ENCODE data around the gene MYOC.
"Not testable (repeated sequence)": the region's sequence is repeated elsewhere in the genome, so short reads cannot be mapped to it uniquely, and the experiment has no call there.

MYOC gene

DNA sequence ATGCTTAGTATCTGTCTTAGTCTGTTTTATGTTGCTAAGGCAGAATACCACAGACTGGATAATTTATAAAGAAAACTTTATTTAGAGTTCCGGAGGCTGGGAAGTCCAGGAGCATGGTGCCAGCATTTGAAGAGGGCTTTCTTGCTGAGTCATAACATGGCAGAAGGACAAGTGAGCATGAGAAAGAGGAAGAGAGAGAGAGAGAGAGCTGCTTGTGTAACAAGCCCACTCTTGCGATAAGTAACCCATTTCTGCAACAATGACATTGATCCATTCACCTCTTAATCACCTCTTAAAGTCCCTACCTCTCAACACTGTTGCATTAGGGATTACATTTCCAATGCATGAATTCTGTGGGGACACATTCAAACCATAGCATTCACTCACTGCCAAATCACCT lies 42.1 kb downstream of the MYOC start:
- TF ChIP-seq POLR2A (IDR thresholded peaks at IDR 0.05; ENCODE audit: low read length) = no peak
- TF ChIP-seq GATA1 (IDR thresholded peaks at IDR 0.05; ENCODE audit: low read depth, low read length) = no peak
- DNase-seq = no peak

DNA sequence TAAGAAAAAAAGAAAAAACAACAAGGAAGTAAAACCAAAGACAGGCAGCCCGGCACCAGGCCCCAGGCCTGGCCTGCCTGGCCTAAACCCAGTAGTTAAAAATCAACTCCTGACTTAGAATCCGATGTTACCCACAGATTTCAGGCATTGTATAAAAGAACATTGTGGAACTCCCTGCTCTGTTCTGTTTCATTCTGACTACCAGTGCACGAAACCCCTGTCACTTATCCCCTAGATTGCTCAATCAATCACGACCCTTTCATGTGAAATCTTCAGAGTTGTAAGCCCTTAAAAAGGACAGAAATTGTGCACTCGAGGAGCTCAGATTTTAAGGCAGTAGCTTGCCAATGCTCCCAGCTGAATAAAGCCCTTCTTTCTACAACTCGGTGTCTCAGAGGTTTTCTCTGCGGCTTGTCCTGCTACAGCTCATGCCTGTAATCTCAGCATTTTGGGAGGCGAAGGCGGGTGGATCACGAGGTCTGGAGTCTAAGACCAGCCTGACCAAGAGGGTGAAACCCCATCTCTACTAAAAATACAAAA lies 46.0 kb downstream of the MYOC start:
- DNase-seq = no peak
- TF ChIP-seq GATA1 (IDR thresholded peaks at IDR 0.05; ENCODE audit: low read depth, low read length) = no peak
- no peak for TF ChIP-seq POLR2A (IDR thresholded peaks at IDR 0.05; ENCODE audit: low read length)

DNA sequence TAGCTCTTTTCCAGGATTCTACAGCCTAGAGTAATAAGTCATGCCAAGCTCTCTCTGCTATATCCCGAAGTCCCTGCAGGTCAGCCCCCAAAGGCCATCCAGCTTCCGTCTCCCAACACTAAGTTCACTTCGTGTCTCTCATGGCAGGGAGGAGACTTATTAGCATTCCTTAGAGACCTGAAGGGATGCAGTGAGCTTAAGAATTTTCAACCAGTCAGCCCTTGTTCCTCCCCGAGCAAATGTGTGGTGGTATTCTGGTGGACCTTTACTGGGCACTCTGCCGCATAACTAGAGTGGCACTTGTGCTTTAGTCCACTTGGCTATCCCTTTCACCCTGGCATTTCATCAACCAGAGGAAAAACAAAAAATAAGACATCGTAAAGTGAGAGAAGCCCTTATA lies 49.4 kb downstream of the MYOC start:
- not testable (repeated sequence) for DNase-seq

DNA sequence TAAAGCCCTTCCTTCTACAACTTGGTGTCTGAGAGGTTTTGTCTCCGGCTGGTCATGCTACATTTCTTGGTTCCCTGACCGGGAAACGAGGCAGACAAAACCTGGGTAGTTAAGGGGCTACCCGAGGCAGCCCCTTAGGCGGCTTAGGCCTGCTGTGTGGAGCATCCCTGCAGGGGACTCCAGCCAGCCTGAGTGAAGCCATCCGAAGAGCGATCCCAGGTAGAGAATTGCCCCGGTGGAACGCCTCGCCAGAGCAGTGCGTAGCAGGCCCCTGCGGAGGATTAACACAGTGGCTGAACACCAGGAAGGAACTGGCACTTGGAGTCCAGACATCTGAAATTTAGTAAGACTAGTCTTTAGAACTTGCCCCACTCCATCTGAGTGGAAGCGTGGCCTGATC lies 51.6 kb downstream of the MYOC start:
- TF ChIP-seq POLR2A (IDR thresholded peaks at IDR 0.05; ENCODE audit: low read length) = no peak
- TF ChIP-seq GATA1 (IDR thresholded peaks at IDR 0.05; ENCODE audit: low read depth, low read length) = no peak
- DNase-seq = no peak

DNA sequence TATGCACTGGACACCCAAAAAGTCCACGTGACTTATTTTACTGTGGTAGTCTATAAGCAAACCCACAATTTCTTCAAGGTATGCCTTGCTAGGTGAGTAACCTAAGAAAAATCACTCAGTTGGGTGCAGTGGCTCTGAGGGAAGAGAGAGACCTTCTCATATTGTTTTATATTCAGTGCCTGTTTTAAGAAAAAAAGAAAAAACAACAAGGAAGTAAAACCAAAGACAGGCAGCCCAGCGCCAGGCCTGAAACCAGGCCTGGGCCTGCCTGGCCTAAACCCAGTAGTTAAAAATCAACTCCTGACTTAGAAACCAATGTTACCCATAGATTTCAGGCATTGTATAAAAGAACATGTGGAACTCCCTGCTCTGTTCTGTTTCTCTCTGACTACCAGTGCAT lies 52.2 kb downstream of the MYOC start:
- not testable (repeated sequence) for DNase-seq

DNA sequence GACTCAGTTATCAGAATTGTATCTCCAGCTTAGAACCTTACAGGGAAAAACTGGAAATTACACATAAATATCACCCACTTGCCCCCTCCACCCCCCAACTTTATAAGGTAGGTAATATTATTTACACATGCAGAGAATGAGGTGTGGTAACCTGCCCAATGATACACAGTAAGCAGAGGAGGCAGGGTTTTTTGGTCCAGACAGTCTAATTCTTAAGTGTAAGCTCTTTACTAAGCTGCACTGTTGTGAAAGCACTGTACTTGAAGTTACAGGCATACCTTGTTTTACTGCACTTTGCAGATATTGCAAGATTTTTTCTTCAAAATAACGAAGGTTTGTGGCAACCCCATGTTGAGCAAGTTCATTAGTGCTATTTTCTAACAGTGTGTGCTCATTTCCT lies 55.3 kb downstream of the MYOC start:
- DNase-seq = no peak
- TF ChIP-seq POLR2A (IDR thresholded peaks at IDR 0.05; ENCODE audit: low read length) (no peak), GATA1 (IDR thresholded peaks at IDR 0.05; ENCODE audit: low read depth, low read length) (no peak)

DNA sequence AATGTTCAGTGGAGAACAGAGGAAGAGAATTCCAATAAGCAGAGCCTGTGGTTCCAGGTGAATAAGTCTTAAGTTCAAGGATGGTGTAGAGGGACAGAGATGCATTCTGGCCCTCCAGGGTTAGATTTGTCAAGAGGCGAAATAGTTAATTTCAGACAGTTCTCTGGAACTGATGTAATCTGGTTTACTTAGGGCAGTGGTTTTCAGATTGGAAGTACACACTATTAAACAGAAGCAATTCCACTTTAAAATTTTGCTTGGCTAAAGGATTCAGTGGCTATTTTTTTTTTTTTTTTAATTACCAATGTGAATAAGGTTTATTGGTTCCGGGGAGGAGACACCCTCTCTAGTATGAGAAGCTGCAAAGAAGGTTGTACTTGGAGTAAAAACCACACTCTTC lies 55.8 kb downstream of the MYOC start:
- no peak for DNase-seq
- TF ChIP-seq POLR2A (IDR thresholded peaks at IDR 0.05; ENCODE audit: low read length) (no peak), GATA1 (IDR thresholded peaks at IDR 0.05; ENCODE audit: low read depth, low read length) (no peak)

DNA sequence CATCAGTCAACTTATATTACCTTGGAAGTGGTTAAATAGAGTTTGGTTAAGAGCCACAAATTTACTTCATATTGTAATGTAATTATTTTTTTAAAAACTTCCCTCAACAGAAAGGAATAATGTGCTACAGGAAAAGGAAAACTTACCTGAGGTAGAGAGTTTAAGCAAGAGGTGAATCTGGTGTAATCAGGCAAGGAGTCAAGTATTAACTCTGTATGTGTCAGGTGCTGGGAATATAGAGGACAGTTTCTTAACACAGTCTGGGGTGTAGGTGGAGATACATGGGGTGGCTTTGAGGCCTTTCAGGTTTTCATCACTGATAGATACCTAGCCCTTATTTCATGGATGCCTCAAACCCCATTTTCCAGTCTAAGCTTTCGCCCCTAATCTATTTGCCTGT lies 56.4 kb downstream of the MYOC start:
- TF ChIP-seq POLR2A (IDR thresholded peaks at IDR 0.05; ENCODE audit: low read length) (no peak), GATA1 (IDR thresholded peaks at IDR 0.05; ENCODE audit: low read depth, low read length) (no peak)
- DNase-seq = no peak

DNA sequence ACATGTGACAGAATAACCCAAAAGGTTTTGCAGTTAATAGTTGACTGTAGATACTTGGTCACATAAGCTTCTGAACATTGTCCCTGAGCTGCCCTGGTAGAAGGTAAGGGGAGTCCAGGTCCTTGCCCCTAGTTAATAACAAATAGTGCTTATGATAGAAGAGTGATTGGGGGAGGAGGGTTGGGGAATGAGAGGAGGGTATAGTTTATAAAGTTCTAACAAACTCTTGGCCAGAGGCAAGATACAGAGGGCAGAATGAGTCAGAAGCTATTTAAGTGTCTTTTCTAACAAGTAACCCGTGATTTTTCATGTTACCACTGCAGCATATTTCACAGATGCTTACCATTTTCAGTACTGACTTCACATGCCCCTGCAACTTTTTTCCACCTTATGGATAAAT lies 57.2 kb downstream of the MYOC start:
- DNase-seq = no peak

DNA sequence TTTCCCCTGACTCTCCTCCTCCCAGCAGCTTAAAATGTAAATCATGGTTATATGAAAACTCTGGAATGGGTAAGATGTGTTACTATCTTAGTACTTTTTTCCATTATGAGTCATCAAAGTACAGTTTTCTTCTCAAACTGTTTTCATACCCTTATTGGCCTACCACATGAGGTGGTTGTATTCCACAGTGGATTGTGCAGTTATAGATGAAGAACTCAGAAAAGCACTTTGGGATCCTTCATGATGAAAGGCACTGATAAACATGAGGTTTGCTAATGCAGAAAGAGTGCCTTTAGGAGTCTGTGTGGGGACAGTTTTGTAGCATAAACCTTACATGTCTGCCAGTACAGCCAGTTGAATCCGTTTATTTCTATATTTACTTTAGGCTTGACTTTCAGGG lies 62.5 kb downstream of the MYOC start:
- DNase-seq = no peak
- TF ChIP-seq GATA1 (IDR thresholded peaks at IDR 0.05; ENCODE audit: low read depth, low read length) (no peak), POLR2A (IDR thresholded peaks at IDR 0.05; ENCODE audit: low read length) (no peak)

More for the DNA sequence above, 57.2 kb downstream of the MYOC start:
- no peak for TF ChIP-seq POLR2A (IDR thresholded peaks at IDR 0.05; ENCODE audit: low read length)
- no peak for TF ChIP-seq GATA1 (IDR thresholded peaks at IDR 0.05; ENCODE audit: low read depth, low read length)

DNA sequence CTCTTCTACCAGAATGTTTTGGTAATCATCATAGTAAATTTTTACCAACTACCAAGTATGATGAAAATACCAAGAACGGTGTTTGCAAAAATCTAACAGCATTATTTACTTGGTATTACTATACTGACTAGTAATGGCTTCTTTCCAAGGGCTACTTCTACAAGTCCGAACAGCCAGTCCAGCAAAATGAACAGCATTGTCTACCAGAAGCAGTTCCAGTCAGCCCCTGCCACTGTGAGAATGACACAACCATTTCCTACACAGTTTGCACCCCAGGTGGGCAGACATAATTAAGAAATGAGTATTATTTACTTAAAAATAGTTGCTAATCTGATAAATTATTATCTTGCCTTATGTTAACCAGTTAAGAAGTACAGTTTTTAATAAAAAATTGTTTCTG lies 64.3 kb downstream of the MYOC start:
- no peak for DNase-seq
- TF ChIP-seq POLR2A (IDR thresholded peaks at IDR 0.05; ENCODE audit: low read length) (no peak), GATA1 (IDR thresholded peaks at IDR 0.05; ENCODE audit: low read depth, low read length) (no peak)

DNA sequence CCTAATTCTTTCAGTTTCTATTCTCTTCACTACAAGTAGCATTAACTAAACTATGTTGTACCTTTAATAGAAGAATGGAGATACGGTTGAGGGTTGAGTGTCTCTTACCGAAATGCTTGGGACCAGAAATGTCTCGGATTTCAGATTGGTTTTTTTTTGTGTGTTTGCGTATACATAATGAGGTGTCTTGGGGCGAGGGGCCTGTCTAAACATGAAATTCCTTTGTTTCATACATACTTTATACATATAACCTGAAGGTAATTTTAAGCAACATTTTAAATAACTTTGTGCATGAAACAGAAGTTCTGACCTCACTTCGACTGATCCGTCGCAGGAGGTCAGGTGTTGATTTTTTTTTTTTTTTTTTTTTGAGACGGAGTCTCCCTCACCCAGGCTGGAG lies 66.8 kb downstream of the MYOC start:
- TF ChIP-seq GATA1 (IDR thresholded peaks at IDR 0.05; ENCODE audit: low read depth, low read length) = no peak
- no peak for TF ChIP-seq POLR2A (IDR thresholded peaks at IDR 0.05; ENCODE audit: low read length)

More for the DNA sequence above, 66.8 kb downstream of the MYOC start:
- DNase-seq = no peak

Data from erythroblast (primary cell).